DLD1 (cell line): ENCODE data around the gene MELTF.

ENCODE experiments used
- in situ Hi-C: cut with HindIII; loops from 2 replicates; pipeline ENCODE4 v1.10.0; 2017; ENCODE audit warnings: low sequenced_read_pairs

The MELTF gene

GRCh38 chr3:196971094-196971698, 58.4 kb downstream of the MELTF start:
- in situ Hi-C loops, result no loop called here

GRCh38 chr3:196970547-196971093, 59.0 kb downstream of the MELTF start:
- in situ Hi-C loops, result no loop called here

GRCh38 chr3:196969660-196970546, 59.7 kb downstream of the MELTF start:
- in situ Hi-C loops, result no loop called here

- in situ Hi-C loops, result no loop called here
Observed at GRCh38 chr3:196969134-196969659, 60.4 kb downstream of the MELTF start.

- in situ Hi-C loops, result no loop called here
Observed at GRCh38 chr3:196968233-196969133, 61.1 kb downstream of the MELTF start, which contains the start of gene PIGZ. Gene PIGZ (minus strand): TSS chr3:196968833. CDS start chr3:196952031, 16,802 bp downstream.

GRCh38 chr3:196967412-196968232, 62.0 kb downstream of the MELTF start:
- in situ Hi-C loops, result no loop called here

GRCh38 chr3:196966526-196967401, 62.9 kb downstream of the MELTF start:
- in situ Hi-C loops, result no loop called here

GRCh38 chr3:196965804-196966173, 63.8 kb downstream of the MELTF start:
- in situ Hi-C loops, result no loop called here

- in situ Hi-C loops, result no loop called here
Observed at GRCh38 chr3:196965112-196965803, 64.4 kb downstream of the MELTF start.

- in situ Hi-C loops, result no loop called here
Observed at GRCh38 chr3:196963631-196963953, 66.0 kb downstream of the MELTF start.

GRCh38 chr3:196962930-196963630, 66.5 kb downstream of the MELTF start:
- in situ Hi-C loops, result no loop called here

GRCh38 chr3:196962108-196962929, 67.3 kb downstream of the MELTF start:
- in situ Hi-C loops, result no loop called here

GRCh38 chr3:196954832-196955231, 74.8 kb downstream of the MELTF start:
- in situ Hi-C loops, result no loop called here
